Measurements from ENCODE around the gene TMEM132E. TPM values are rescaled to one million over a fixed set of nuclear protein-coding genes. Genes with fewer than 3 reads are reported as not detected.

Gene TMEM132E
- total RNA-seq, 1 donor from 2014 or later, result not detected

DNA sequence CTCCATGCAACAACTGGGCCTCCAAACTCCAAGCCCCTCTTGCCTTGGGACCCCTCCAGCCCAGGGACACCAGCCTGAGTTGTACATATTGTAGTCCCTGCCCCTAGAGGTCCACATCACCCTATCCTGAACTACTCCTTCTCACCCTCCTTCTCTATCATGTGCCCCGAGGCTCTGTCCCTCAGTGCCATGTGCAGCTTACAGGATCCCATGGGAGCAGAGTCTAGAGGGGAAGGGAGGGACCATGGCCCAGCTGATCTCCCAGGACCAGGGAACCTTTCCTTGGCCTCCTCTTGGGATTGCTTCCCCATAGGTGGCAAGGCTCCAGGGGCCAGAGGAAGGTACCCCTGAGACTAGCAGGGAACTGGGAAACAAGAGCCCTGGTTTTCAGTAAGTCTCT lies 35.3 kb downstream of the TMEM132E start:
- Mint-ChIP-seq H3K4me1 (ENCODE audit: unreplicated experiment) (no peaks in the 10 kb centered on the region), H3K4me3 (ENCODE audit: unreplicated experiment) (no peak overlapping the region), H3K27ac (ENCODE audit: unreplicated experiment) (no peak overlapping the region)

GRCh38 chr17:34615326-34615725 lies 35.9 kb downstream of the TMEM132E start:
- H3K36me3 Mint-ChIP-seq (ENCODE audit: unreplicated experiment), result no peaks in the 10 kb centered on the region
- no peak for DNase-seq (ENCODE audit: extremely low spot score, unreplicated experiment)
- H3K4me3 Mint-ChIP-seq (ENCODE audit: unreplicated experiment), result no peak overlapping the region
- no peaks in the 10 kb centered on the region for H3K27me3 Mint-ChIP-seq (ENCODE audit: unreplicated experiment)
- no peaks in the 10 kb centered on the region for H3K9me3 Mint-ChIP-seq (ENCODE audit: unreplicated experiment)
- H3K27ac Mint-ChIP-seq (ENCODE audit: unreplicated experiment), result no peak overlapping the region
- H3K4me1 Mint-ChIP-seq (ENCODE audit: unreplicated experiment), result no peaks in the 10 kb centered on the region
- TF ChIP-seq, protein P1, sequence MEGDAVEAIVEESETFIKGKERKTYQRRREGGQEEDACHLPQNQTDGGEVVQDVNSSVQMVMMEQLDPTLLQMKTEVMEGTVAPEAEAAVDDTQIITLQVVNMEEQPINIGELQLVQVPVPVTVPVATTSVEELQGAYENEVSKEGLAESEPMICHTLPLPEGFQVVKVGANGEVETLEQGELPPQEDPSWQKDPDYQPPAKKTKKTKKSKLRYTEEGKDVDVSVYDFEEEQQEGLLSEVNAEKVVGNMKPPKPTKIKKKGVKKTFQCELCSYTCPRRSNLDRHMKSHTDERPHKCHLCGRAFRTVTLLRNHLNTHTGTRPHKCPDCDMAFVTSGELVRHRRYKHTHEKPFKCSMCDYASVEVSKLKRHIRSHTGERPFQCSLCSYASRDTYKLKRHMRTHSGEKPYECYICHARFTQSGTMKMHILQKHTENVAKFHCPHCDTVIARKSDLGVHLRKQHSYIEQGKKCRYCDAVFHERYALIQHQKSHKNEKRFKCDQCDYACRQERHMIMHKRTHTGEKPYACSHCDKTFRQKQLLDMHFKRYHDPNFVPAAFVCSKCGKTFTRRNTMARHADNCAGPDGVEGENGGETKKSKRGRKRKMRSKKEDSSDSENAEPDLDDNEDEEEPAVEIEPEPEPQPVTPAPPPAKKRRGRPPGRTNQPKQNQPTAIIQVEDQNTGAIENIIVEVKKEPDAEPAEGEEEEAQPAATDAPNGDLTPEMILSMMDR (IDR thresholded peaks at IDR 0.05), result no peak

More for the DNA sequence above, 35.3 kb downstream of the TMEM132E start:
- Mint-ChIP-seq H3K9me3 (ENCODE audit: unreplicated experiment) (no peaks in the 10 kb centered on the region), H3K36me3 (ENCODE audit: unreplicated experiment) (no peaks in the 10 kb centered on the region), H3K27me3 (ENCODE audit: unreplicated experiment) (peaks cover 5% of the 10 kb centered on the region)
- DNase-seq (ENCODE audit: extremely low spot score, unreplicated experiment), result no peak
- TF ChIP-seq, protein P1 (IDR thresholded peaks at IDR 0.05), result no peak

GRCh38 chr17:34616148-34616547 lies 36.8 kb downstream of the TMEM132E start:
- no peaks in the 10 kb centered on the region for H3K36me3 Mint-ChIP-seq (ENCODE audit: unreplicated experiment)
- DNase-seq (ENCODE audit: extremely low spot score, unreplicated experiment), result no peak
- H3K27ac Mint-ChIP-seq (ENCODE audit: unreplicated experiment), result no peak overlapping the region
- no peaks in the 10 kb centered on the region for H3K4me1 Mint-ChIP-seq (ENCODE audit: unreplicated experiment)
- H3K27me3 Mint-ChIP-seq (ENCODE audit: unreplicated experiment), result no peaks in the 10 kb centered on the region
- no peak overlapping the region for H3K4me3 Mint-ChIP-seq (ENCODE audit: unreplicated experiment)
- no peaks in the 10 kb centered on the region for H3K9me3 Mint-ChIP-seq (ENCODE audit: unreplicated experiment)
- TF ChIP-seq, protein P1 (IDR thresholded peaks at IDR 0.05), result no peak

DNA sequence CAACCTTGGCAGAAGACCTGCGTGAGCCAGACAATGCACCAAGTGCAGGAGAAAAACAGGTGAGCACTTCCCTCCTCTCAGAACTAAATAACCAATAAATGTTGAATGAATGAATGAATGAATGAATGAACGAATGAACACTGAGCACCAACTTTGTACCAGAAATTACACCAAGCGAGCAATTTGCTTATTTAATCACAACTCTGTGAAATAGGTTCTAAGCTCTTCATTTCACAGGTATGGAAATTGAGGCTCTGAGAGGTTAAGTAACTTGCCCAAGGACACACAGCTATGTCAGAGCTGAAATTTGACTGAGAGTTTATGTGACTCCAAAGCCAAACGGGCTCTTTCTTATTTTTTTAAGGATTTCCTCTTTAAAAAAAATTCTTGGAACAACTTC lies 38.0 kb downstream of the TMEM132E start:
- no peaks in the 10 kb centered on the region for H3K27me3 Mint-ChIP-seq (ENCODE audit: unreplicated experiment)
- DNase-seq (ENCODE audit: extremely low spot score, unreplicated experiment), result no peak
- H3K27ac Mint-ChIP-seq (ENCODE audit: unreplicated experiment), result no peak overlapping the region
- no peaks in the 10 kb centered on the region for H3K36me3 Mint-ChIP-seq (ENCODE audit: unreplicated experiment)
- no peaks in the 10 kb centered on the region for H3K4me1 Mint-ChIP-seq (ENCODE audit: unreplicated experiment)
- no peak overlapping the region for H3K4me3 Mint-ChIP-seq (ENCODE audit: unreplicated experiment)
- TF ChIP-seq, protein P1 (IDR thresholded peaks at IDR 0.05), result no peak
- H3K9me3 Mint-ChIP-seq (ENCODE audit: unreplicated experiment), result no peaks in the 10 kb centered on the region

DNA sequence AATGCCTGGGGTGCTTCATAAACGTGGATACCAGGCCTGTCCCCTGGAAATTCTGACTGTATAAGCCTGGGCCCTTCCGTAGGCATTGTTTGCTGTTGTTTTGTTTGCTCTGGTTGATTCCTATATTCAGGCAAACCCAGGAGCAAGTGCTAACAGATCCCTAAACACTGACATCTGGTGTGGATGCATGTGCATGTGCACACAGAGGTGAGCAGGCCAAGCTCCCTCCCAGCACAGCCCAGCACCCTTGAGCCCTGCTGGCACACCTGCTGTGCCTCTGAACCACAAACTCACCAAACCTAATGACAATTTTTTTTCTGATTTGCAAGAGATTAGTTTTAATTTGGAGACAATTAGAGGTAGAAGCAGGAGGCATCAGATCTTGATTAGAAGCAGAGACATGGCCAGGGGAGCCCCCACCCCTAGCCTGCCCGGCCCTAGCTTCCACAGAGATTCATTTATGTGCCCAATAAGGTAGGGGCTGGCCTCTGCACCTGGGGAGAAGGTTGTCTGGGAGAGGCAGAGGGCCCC lies 40.4 kb downstream of the TMEM132E start:
- TF ChIP-seq, protein P1 (IDR thresholded peaks at IDR 0.05), result no peak
- Mint-ChIP-seq H3K27me3 (ENCODE audit: unreplicated experiment) (no peaks in the 10 kb centered on the region), H3K27ac (ENCODE audit: unreplicated experiment) (no peak overlapping the region), H3K4me1 (ENCODE audit: unreplicated experiment) (no peaks in the 10 kb centered on the region), H3K36me3 (ENCODE audit: unreplicated experiment) (no peaks in the 10 kb centered on the region), H3K4me3 (ENCODE audit: unreplicated experiment) (no peak overlapping the region), H3K9me3 (ENCODE audit: unreplicated experiment) (no peaks in the 10 kb centered on the region)
- no peak for DNase-seq (ENCODE audit: extremely low spot score, unreplicated experiment)
